Gastroesophageal sphincter (tissue), 4 donors: ENCODE results near the gene GPC4. TPM values are rescaled to one million over a fixed set of nuclear protein-coding genes. Genes with fewer than 3 reads are reported as not detected.
A peak's percentile ranks its signal among the peaks of the same experiment; 100 is the strongest.
"Not testable (repeated sequence)": the region's sequence is repeated elsewhere in the genome, so short reads cannot be mapped to it uniquely, and the experiment has no call there.

Source experiments
- ATAC-seq: fragments of 150-250 bp; one replicate; pipeline ENCODE4 v1.9.1; 2016; ENCODE audit warnings: mild to moderate bottlenecking, moderate library complexity
- H3K27ac ChIP-seq, 4 donors: fragments of 200-600 bp; sonication (generic) in 3 of 4; 1 replicate in 3 of 4; 2 replicates in 1 of 4; pipeline ENCODE4 v1.5.1; 2016 to 2019
- H3K27me3 ChIP-seq: fragments of 200-600 bp; sonication (generic); one replicate; pipeline ENCODE4 v1.5.1; 2019
- H3K36me3 ChIP-seq, 2 donors: fragments of 200-600 bp; sonication (generic); one replicate each; pipeline ENCODE4 v1.5.1; 2019; ENCODE audit warnings: control low read depth in 1 of 2
- H3K4me1 ChIP-seq, 3 donors: fragments of 200-600 bp; sonication (generic); 1 replicate in 2 of 3; 2 replicates in 1 of 3; pipeline ENCODE4 v1.5.1; 2016 to 2019; ENCODE audit warnings: control low read depth in 2 of 3
- H3K4me3 ChIP-seq, 2 donors: fragments of 200-600 bp; sonication (generic); one replicate each; pipeline ENCODE4 v1.5.1; 2019; ENCODE audit warnings: mild to moderate bottlenecking in 1 of 2, moderate library complexity in 1 of 2
- H3K9me3 ChIP-seq, 3 donors: fragments of 200-600 bp; sonication (generic); one replicate each; pipeline ENCODE4 v1.5.1; 2017 to 2019; ENCODE audit warnings: control low read depth in 2 of 3
- EP300 ChIP-seq: sonication (generic); formaldehyde crosslinking; IDR thresholded peaks from one replicate; pipeline ENCODE4 v1.6.1; 2017; ENCODE audit warnings: antibody characterized with exemption, mild to moderate bottlenecking
- POLR2A ChIP-seq, 2 donors: fragments of 450-650 bp; IDR thresholded peaks; one replicate each; pipeline ENCODE4 v1.6.1; 2017; ENCODE audit warnings: antibody characterized with exemption in 2 of 2, mild to moderate bottlenecking in 2 of 2, moderate library complexity in 1 of 2
- POLR2AphosphoS5 ChIP-seq: sonication (generic); formaldehyde crosslinking; IDR thresholded peaks from one replicate; pipeline ENCODE4 v1.6.1; 2017; ENCODE audit warnings: antibody characterized with exemption
- WGBS, 2 donors: methylation state at CpG; one replicate each; pipeline ENCODE4 v1.1.5; 2018; ENCODE audit warnings: low coverage in 1 of 2; 5-methylcytosine and 5-hydroxymethylcytosine counted together
- total RNA-seq, 4 donors: library from RNA; depleted of rRNA; stranded (reverse); fragments of >200 nt; gene quantifications; one replicate each; pipeline ENCODE4 v1.1.0, GENCODE V29; 2016
- TF ChIP-seq, protein P1 (sequence below), 4 experiments: fragments of 200-600 bp in 2 of 4; fragments of 450-650 bp in 2 of 4; sonication (generic) in 1 of 4; IDR thresholded peaks; one replicate each; pipeline ENCODE4 v1.5.1; 2017 to 2019; ENCODE audit warnings: antibody characterized with exemption in 4 of 4, mild to moderate bottlenecking in 2 of 4, moderate library complexity in 2 of 4

The GPC4 gene
- total RNA-seq, 4 donors from 2014 or later, result 62.7 to 97.1 (median 67.9) TPM

DNA sequence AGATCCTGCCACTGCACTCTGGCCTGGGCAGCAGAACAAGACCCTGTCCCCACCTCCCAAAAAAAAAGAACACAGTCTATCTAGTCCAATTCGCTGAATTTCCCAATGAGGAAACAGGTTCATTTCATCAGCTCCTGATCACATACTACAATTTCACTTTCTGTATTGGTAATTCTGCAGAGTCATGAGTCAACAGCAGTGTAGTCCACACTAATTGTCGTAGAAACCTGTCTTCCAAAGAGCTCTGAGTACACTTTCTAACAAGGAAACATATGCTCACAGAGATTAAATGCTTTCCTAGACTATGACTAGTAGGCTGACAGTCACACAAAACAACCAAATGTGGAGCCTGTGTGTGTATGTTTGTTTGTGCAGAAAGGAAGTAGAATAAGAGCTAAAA is 91.9 kb downstream of the GPC4 start:
- WGBS, 2 donors, result no CpG with 5 or more reads among the region's 2 CpGs
- Histone ChIP-seq H3K4me3 (no peak overlapping the region), H3K4me1 (peaks cover 0 to 55% (median 0%) of the 10 kb centered on the region in 3 donors), H3K27ac (peak overlapping the region in 3 of 4 donors; percentile 15 to 76 (median 56)), H3K36me3 (no peaks in the 10 kb centered on the region), H3K9me3 (no peaks in the 10 kb centered on the region), H3K27me3 (no peaks in the 10 kb centered on the region)
- ATAC-seq, result no peak
- TF ChIP-seq, protein P1, sequence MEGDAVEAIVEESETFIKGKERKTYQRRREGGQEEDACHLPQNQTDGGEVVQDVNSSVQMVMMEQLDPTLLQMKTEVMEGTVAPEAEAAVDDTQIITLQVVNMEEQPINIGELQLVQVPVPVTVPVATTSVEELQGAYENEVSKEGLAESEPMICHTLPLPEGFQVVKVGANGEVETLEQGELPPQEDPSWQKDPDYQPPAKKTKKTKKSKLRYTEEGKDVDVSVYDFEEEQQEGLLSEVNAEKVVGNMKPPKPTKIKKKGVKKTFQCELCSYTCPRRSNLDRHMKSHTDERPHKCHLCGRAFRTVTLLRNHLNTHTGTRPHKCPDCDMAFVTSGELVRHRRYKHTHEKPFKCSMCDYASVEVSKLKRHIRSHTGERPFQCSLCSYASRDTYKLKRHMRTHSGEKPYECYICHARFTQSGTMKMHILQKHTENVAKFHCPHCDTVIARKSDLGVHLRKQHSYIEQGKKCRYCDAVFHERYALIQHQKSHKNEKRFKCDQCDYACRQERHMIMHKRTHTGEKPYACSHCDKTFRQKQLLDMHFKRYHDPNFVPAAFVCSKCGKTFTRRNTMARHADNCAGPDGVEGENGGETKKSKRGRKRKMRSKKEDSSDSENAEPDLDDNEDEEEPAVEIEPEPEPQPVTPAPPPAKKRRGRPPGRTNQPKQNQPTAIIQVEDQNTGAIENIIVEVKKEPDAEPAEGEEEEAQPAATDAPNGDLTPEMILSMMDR (IDR thresholded peaks at IDR 0.05), result no peak
- TF ChIP-seq POLR2A (IDR thresholded peaks at IDR 0.05), result no peak
- no peak for TF ChIP-seq POLR2AphosphoS5
- no peak for TF ChIP-seq EP300

DNA sequence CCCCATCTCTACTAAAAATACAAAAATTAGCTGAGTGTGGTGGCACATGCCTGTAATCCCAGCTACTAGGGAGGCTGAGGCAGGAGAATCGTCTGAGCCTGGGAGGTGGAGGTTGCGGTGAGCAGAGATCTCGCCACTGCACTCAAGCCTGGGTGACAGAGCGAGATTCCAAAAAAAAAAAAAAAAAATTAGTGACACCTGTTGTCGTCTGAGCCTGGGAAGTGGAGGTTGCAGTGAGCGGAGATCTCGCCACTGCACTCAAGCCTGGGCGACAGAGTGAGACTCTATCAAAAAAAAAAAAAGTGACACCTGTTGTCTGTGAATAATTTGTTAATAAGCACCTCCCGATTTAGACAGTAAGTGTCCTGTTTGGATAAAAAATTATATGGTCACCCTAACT is 93.0 kb downstream of the GPC4 start:
- peaks cover 0 to 48% (median 0%) of the 10 kb centered on the region in 3 donors for H3K4me1 ChIP-seq
- H3K27ac ChIP-seq, result peak overlapping the region in 1 of 4 donors; percentile 76
- not testable (repeated sequence) for H3K4me3 ChIP-seq, H3K36me3 ChIP-seq, H3K9me3 ChIP-seq, ATAC-seq, H3K27me3 ChIP-seq
- WGBS, 2 donors, result 81 to 83% methylated on average over 1 to 8 of the region's 9 CpGs

DNA sequence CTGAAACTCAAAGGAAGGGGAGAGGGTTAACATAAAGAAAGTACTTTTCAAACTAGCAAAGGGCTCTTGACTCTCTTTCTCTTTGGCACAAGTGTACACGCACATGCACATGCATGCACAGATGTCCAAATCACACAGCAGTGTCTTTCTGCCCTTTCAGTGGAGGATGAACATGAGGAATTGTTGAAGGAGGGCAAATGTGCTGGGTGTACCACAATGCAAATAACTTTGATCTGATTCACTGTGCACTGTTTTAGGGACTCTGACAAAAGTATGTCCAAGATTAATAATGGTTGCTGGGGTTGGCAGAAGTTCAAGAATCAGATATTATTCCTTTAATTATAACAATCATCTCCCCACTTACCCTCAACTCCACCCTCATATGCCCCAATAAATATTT is 93.8 kb downstream of the GPC4 start:
- Histone ChIP-seq H3K4me1 (peaks cover 0 to 51% (median 0%) of the 10 kb centered on the region in 3 donors), H3K27ac (peak overlapping the region in 1 of 4 donors; percentile 19), H3K27me3 (no peaks in the 10 kb centered on the region), H3K4me3 (no peak overlapping the region), H3K36me3 (no peaks in the 10 kb centered on the region), H3K9me3 (no peaks in the 10 kb centered on the region)
- ATAC-seq, result no peak
- TF ChIP-seq POLR2AphosphoS5 (no peak), EP300 (no peak), POLR2A (IDR thresholded peaks at IDR 0.05) (no peak)
- TF ChIP-seq, protein P1 (IDR thresholded peaks at IDR 0.05), result no peak
- 43% methylated on average over 1 of the region's 1 CpG; no CpG with 5 or more reads in 1 of the 2 donors for WGBS, 2 donors

DNA sequence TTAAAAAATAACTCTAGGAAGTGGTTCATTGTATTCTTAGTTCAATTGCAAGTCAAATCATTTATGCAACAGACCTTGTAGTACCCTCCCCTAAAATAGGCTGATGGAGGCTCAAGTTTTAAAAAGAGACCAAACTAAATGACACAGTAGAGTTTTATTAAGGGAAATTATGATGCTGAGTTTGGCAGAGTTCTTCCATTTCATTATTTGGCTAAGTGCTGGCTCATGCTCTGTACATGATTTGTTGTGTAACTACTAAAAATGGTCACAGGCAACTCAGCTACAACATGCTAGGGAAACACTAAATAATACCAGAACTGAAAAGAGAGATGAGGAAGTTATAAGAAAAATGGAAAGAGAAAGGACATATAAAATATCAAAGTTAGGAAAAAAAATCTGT is 101.0 kb downstream of the GPC4 start:
- peak; percentile 51 for ATAC-seq
- Histone ChIP-seq H3K27me3 (no peaks in the 10 kb centered on the region), H3K27ac (peak overlapping the region in 1 of 4 donors; percentile 45), H3K36me3 (no peaks in the 10 kb centered on the region), H3K4me1 (peaks cover 0 to 34% (median 0%) of the 10 kb centered on the region in 3 donors), H3K9me3 (no peaks in the 10 kb centered on the region), H3K4me3 (no peak overlapping the region)
- TF ChIP-seq POLR2A (IDR thresholded peaks at IDR 0.05) (no peak), POLR2AphosphoS5 (peak; percentile 39)
- TF ChIP-seq, protein P1 (IDR thresholded peaks at IDR 0.05), result no peak

DNA sequence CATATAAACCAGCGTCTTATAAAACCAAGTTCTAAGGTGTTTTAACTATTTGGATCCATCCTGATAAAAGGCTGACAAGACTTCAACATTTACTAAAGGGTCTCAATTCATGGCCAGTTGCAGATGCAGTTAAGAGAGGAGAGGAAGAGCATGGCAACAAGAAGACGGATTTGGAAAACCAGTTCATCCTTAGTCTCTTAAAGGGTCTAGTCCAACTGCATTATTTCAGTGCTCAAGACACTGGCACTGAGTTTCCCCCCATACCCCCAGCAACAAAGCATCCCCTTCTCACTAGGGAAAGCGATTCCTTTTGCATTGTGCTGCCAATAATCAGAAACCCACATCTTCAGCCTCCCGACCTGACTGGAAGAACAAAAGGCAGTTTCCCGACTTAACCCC is 106.8 kb downstream of the GPC4 start:
- no peak for ATAC-seq
- peaks cover 0 to 23% of the 10 kb centered on the region in 2 donors for H3K36me3 ChIP-seq
- 48 to 75% methylated on average over 2 to 3 of the region's 5 CpGs for WGBS, 2 donors
- no peaks in the 10 kb centered on the region for H3K9me3 ChIP-seq
- H3K4me3 ChIP-seq, result no peak overlapping the region
- H3K4me1 ChIP-seq, result peaks cover 0 to 35% (median 0%) of the 10 kb centered on the region in 3 donors
- H3K27ac ChIP-seq, result peak overlapping the region in 2 of 4 donors; percentile 11 to 60
- H3K27me3 ChIP-seq, result no peaks in the 10 kb centered on the region
- TF ChIP-seq, protein P1 (IDR thresholded peaks at IDR 0.05), result no peak
- no peak for TF ChIP-seq EP300
- no peak for TF ChIP-seq POLR2A (IDR thresholded peaks at IDR 0.05)
- TF ChIP-seq POLR2AphosphoS5, result no peak
